ENCODE results near the gene LMBR1.
"Not testable (repeated sequence)": the region's sequence is repeated elsewhere in the genome, so short reads cannot be mapped to it uniquely, and the experiment has no call there.

Gene LMBR1

DNA sequence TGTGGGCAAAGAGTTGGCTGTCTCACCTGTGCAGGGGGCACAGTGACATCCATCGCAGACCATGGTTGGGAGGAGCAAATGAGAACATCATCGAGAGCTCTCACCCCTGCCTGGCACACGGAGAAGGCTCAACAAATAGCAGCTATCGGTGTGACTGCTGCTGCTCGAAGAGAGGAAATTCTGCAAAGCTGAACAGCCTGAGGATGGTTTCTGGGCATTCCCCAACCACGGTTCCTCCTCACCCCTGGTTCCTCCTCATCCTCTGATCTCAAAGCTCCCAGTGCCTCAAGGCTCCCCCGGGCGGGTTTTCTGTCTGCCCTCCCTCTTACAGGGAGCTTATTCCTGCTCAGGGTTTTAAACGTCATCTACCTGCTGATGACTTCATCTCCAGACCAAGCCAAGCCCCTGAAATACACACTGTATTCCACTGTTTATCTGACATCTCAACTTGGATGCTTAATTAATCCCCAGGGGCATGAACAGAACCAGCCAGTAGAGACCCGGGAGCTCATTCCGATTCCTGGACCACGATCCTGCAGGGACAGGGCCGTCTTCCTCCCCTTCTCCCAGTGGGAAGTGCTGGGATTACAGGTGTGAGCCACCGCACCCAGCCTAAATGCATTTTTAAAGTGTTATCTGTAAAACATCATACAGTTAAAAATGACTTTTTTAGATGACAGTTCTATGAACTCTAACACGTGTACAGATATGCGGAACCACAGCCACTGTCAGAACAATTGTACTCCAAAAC lies 37.0 kb upstream of the LMBR1 start:
- no peak overlapping the region for H3K27ac ChIP-seq (ENCODE audit: low read length)
- H4K20me1 ChIP-seq (ENCODE audit: insufficient read depth, low read length), result no peaks in the 10 kb centered on the region
- DNase-seq (no peak), ATAC-seq (ENCODE audit: insufficient read depth, low read depth) (no peak)
- H2AFZ ChIP-seq (ENCODE audit: low read depth, low read length), result no peak overlapping the region
- H3K79me2 ChIP-seq (ENCODE audit: insufficient read depth, low read length), result no peaks in the 10 kb centered on the region
- no peak for TF ChIP-seq EZH2 (IDR thresholded peaks at IDR 0.05; ENCODE audit: borderline replicate concordance, low read depth, low read length, severe bottlenecking)
- TF ChIP-seq CTCF (IDR thresholded peaks at IDR 0.05; ENCODE audit: borderline replicate concordance, extremely low read depth, low read length, poor library complexity, severe bottlenecking), result no peak
- no peaks in the 10 kb centered on the region for H3K9me3 ChIP-seq (ENCODE audit: insufficient read depth, low read length, severe bottlenecking)
- no peak overlapping the region for H3K4me2 ChIP-seq (ENCODE audit: insufficient read depth, low read length)
- no peak overlapping the region for H3K4me3 ChIP-seq (ENCODE audit: low read depth in 1 of 2, low read length in 2 of 2)
- H3K9ac ChIP-seq (ENCODE audit: low read depth, low read length), result no peak overlapping the region
- H3K27me3 ChIP-seq (ENCODE audit: insufficient read depth, low read length, poor library complexity), result peaks cover 19% of the 10 kb centered on the region
- H3K36me3 ChIP-seq (ENCODE audit: insufficient read depth, low read length), result no peaks in the 10 kb centered on the region
- H3K4me1 ChIP-seq (ENCODE audit: insufficient read depth, low read length), result peaks cover 6% of the 10 kb centered on the region; the same call in 1 of the 2 replicates

DNA sequence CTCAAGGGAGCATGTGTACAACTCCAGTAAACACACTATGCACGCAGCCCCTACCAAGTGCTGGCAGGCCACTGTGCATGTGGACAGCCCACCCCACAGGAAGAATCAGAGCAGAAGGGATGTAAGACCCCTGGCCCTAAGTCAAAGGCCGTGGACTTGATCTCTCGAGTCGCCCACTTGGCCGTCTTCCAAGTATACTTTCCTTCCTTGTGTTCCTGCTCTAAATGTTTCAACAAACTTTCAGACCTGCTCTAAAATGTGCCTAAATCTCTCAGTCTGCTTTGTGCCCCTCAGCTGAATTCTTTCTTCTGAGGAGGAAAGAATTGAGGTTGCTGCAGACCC lies 35.4 kb upstream of the LMBR1 start:
- Histone ChIP-seq H4K20me1 (ENCODE audit: insufficient read depth, low read length) (no peaks in the 10 kb centered on the region), H3K4me3 (ENCODE audit: low read depth in 1 of 2, low read length in 2 of 2) (no peak overlapping the region), H3K4me1 (ENCODE audit: insufficient read depth, low read length) (peaks cover 8% of the 10 kb centered on the region), H3K4me2 (ENCODE audit: insufficient read depth, low read length) (no peak overlapping the region), H3K36me3 (ENCODE audit: insufficient read depth, low read length) (no peaks in the 10 kb centered on the region), H3K27ac (ENCODE audit: low read length) (no peak overlapping the region), H3K9me3 (ENCODE audit: insufficient read depth, low read length, severe bottlenecking) (no peaks in the 10 kb centered on the region), H3K27me3 (ENCODE audit: insufficient read depth, low read length, poor library complexity) (peaks cover 19% of the 10 kb centered on the region), H3K9ac (ENCODE audit: low read depth, low read length) (no peak overlapping the region), H3K79me2 (ENCODE audit: insufficient read depth, low read length) (no peaks in the 10 kb centered on the region), H2AFZ (ENCODE audit: low read depth, low read length) (no peak overlapping the region)
- no peak for DNase-seq
- ATAC-seq (ENCODE audit: insufficient read depth, low read depth), result no peak
- TF ChIP-seq CTCF (IDR thresholded peaks at IDR 0.05; ENCODE audit: borderline replicate concordance, extremely low read depth, low read length, poor library complexity, severe bottlenecking) (no peak), EZH2 (IDR thresholded peaks at IDR 0.05; ENCODE audit: borderline replicate concordance, low read depth, low read length, severe bottlenecking) (no peak)

DNA sequence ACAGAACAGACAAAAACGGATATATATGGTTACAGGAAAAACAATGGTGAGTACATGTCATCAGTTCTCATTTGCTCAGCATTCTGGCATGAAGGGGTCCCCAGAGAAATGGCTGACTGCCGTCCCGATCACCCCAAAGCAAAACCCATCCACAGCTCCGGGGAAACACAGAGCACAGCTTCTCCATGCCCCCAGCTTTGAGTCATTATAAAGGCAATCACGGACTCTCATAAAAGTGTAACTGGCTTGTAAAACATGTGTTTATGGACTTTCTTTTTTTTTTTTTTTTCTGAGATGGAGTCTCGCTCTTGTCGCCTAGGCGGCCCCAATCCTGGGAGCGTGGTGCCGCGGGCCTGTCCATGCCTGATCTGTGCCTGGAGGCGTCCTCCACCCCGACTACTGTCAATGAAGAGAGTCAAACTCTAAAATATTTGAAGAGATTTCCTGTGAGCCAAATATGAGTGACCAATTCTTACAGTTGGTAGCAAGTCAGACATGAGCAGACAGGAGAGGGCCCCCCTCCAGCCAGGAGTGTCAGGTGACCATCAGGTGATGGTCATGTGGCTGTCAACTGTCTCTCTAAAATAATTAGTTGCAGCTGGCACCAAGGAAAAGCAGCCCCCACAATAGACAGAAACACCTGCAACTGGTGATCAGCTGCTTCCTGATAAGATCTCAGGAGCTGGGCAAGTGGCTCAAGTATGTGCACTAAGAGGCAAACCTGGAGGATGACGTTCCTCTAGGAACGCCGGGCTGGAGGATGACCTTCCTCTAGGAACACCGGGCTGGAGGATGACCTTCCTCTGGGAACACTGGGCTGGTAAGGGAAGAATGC lies 34.8 kb upstream of the LMBR1 start:
- Histone ChIP-seq H3K9me3 (ENCODE audit: insufficient read depth, low read length, severe bottlenecking) (no peaks in the 10 kb centered on the region), H3K79me2 (ENCODE audit: insufficient read depth, low read length) (no peaks in the 10 kb centered on the region), H3K4me1 (ENCODE audit: insufficient read depth, low read length) (peaks cover 14% of the 10 kb centered on the region), H3K9ac (ENCODE audit: low read depth, low read length) (no peak overlapping the region), H3K27me3 (ENCODE audit: insufficient read depth, low read length, poor library complexity) (peaks cover 19% of the 10 kb centered on the region), H3K4me3 (ENCODE audit: low read depth in 1 of 2, low read length in 2 of 2) (no peak overlapping the region), H4K20me1 (ENCODE audit: insufficient read depth, low read length) (no peaks in the 10 kb centered on the region), H3K36me3 (ENCODE audit: insufficient read depth, low read length) (no peaks in the 10 kb centered on the region), H3K27ac (ENCODE audit: low read length) (no peak overlapping the region), H2AFZ (ENCODE audit: low read depth, low read length) (no peak overlapping the region), H3K4me2 (ENCODE audit: insufficient read depth, low read length) (no peak overlapping the region)
- DNase-seq (no peak), ATAC-seq (ENCODE audit: insufficient read depth, low read depth) (no peak)
- TF ChIP-seq CTCF (IDR thresholded peaks at IDR 0.05; ENCODE audit: borderline replicate concordance, extremely low read depth, low read length, poor library complexity, severe bottlenecking), result no peak
- no peak for TF ChIP-seq EZH2 (IDR thresholded peaks at IDR 0.05; ENCODE audit: borderline replicate concordance, low read depth, low read length, severe bottlenecking)

DNA sequence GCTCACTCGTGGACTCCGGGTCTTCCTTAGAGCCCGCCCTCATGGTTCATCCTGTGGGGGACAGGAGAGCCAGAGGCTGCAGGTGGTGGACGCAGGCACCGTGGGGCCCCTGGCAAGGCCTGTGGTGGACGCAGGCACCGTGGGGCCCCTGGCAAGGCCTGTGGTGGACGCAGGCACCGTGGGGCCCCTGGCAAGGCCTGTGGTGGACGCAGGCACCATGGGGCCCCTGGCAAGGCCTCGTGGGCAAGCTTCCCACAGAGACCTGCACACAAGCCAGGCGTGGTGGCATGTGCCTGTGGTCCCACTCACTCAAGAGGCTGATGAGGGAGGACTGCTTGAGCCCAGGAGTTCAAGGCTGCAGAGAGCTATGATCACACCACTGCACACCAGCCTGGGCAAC lies 32.8 kb upstream of the LMBR1 start:
- H3K27me3 ChIP-seq (ENCODE audit: insufficient read depth, low read length, poor library complexity), result peaks cover 18% of the 10 kb centered on the region
- not testable (repeated sequence) for H3K4me3 ChIP-seq (ENCODE audit: low read depth in 1 of 2, low read length in 2 of 2); ATAC-seq (ENCODE audit: insufficient read depth, low read depth); H3K9me3 ChIP-seq (ENCODE audit: insufficient read depth, low read length, severe bottlenecking); DNase-seq; H3K27ac ChIP-seq (ENCODE audit: low read length); H4K20me1 ChIP-seq (ENCODE audit: insufficient read depth, low read length); H2AFZ ChIP-seq (ENCODE audit: low read depth, low read length); H3K9ac ChIP-seq (ENCODE audit: low read depth, low read length); H3K36me3 ChIP-seq (ENCODE audit: insufficient read depth, low read length); H3K4me2 ChIP-seq (ENCODE audit: insufficient read depth, low read length); H3K79me2 ChIP-seq (ENCODE audit: insufficient read depth, low read length)
- peaks cover 24% of the 10 kb centered on the region for H3K4me1 ChIP-seq (ENCODE audit: insufficient read depth, low read length)

- not testable (repeated sequence) for H3K27ac ChIP-seq (ENCODE audit: low read length); H3K9ac ChIP-seq (ENCODE audit: low read depth, low read length); H3K4me3 ChIP-seq (ENCODE audit: low read depth in 1 of 2, low read length in 2 of 2); DNase-seq; H3K9me3 ChIP-seq (ENCODE audit: insufficient read depth, low read length, severe bottlenecking); H3K36me3 ChIP-seq (ENCODE audit: insufficient read depth, low read length); H3K79me2 ChIP-seq (ENCODE audit: insufficient read depth, low read length); H4K20me1 ChIP-seq (ENCODE audit: insufficient read depth, low read length); ATAC-seq (ENCODE audit: insufficient read depth, low read depth); H2AFZ ChIP-seq (ENCODE audit: low read depth, low read length); H3K27me3 ChIP-seq (ENCODE audit: insufficient read depth, low read length, poor library complexity)
- H3K4me1 ChIP-seq (ENCODE audit: insufficient read depth, low read length), result peaks cover 18% of the 10 kb centered on the region
- H3K4me2 ChIP-seq (ENCODE audit: insufficient read depth, low read length), result peak overlapping the region; percentile 44
Measured at GRCh38 chr7:156922304-156922703, 29.3 kb upstream of the LMBR1 start.
